AG09309 (cell line): ENCODE results near the gene TRIL.

Source experiments
- DNase-seq: peaks from one replicate; pipeline ENCODE4 v3.0.0-alpha.2; 2010; ENCODE audit warnings: low read depth
- H3K4me3 ChIP-seq: 2 replicates; pipeline ENCODE4 v1.5.1; 2011; ENCODE audit warnings: mild to moderate bottlenecking, low read depth, low read length, moderate library complexity; ENCODE audit not compliant: control insufficient read depth
- CTCF ChIP-seq: IDR thresholded peaks from 2 replicates; pipeline ENCODE4 v1.5.1; 2011; ENCODE audit warnings: mild to moderate bottlenecking, low read depth, low read length, inconsistent platforms; ENCODE audit not compliant: insufficient read depth, control insufficient read depth; ENCODE audit errors: missing control alignments

TRIL gene

GRCh38 chr7:28958980-28959347 is 834 bp upstream of the TRIL start:
- TF ChIP-seq CTCF, result no peak
- H3K4me3 ChIP-seq, result no peak overlapping the region
- DNase-seq, result no peak

- H3K4me3 ChIP-seq, result peak overlapping the region; percentile 38
- TF ChIP-seq CTCF, result no peak
- DNase-seq, result no peak
These were observed 337 bp downstream of the TRIL start for GRCh38 chr7:28957751-28958234.

GRCh38 chr7:28957064-28957750 is 923 bp downstream of the TRIL start:
- no peak for DNase-seq
- TF ChIP-seq CTCF, result no peak
- H3K4me3 ChIP-seq, result no peak overlapping the region; the same call in 1 of the 2 replicates

- peak; percentile 75 for TF ChIP-seq CTCF
- peak overlapping the region; percentile 22 for H3K4me3 ChIP-seq
- DNase-seq, result no peak
These were observed 1.5 kb downstream of the TRIL start for GRCh38 chr7:28956608-28957063.

- no peak for DNase-seq
- peak; percentile 32 for TF ChIP-seq CTCF
- H3K4me3 ChIP-seq, result peak overlapping the region; percentile 22
These were observed 2.2 kb downstream of the TRIL start for GRCh38 chr7:28955718-28956607.

GRCh38 chr7:28955356-28955717 is 2.8 kb downstream of the TRIL start:
- H3K4me3 ChIP-seq, result no peak overlapping the region
- DNase-seq, result no peak
- TF ChIP-seq CTCF, result no peak
